Kidney (tissue), 14 donors: ENCODE measurements around the gene C18orf63. TPM values are rescaled to one million over a fixed set of nuclear protein-coding genes. Genes with fewer than 3 reads are reported as not detected.

ENCODE experiments used
- DNase-seq, 5 donors: peaks; one replicate each; pipeline ENCODE4 v3.0.0-alpha.2; 2013 to 2020
- FAIRE-seq: peaks from 2 replicates; lab custom pipeline; 2012; peaks lifted over from hg19 to GRCh38; lab: Jason Lieb, UNC
- H3K27ac ChIP-seq, 2 donors: one replicate each; pipeline ENCODE4 v1.7.0; 2013; ENCODE audit warnings: low read depth in 2 of 2, low read length in 2 of 2, inconsistent platforms in 1 of 2
- H3K27me3 ChIP-seq: one replicate; pipeline ENCODE4 v1.7.1; 2013; ENCODE audit warnings: low read length, inconsistent platforms; ENCODE audit not compliant: control insufficient read depth, insufficient read depth
- H3K36me3 ChIP-seq, 3 donors: one replicate each; pipeline versions ENCODE4 v1.7.0 to v1.7.1; 2013; ENCODE audit warnings: low read length in 3 of 3, control low read depth in 1 of 3, inconsistent platforms in 1 of 3; ENCODE audit not compliant: insufficient read depth in 3 of 3, control insufficient read depth in 2 of 3
- H3K4me1 ChIP-seq, 3 donors: one replicate each; pipeline versions ENCODE4 v1.7.0 to v1.7.1; 2013; ENCODE audit warnings: low read length in 3 of 3, inconsistent platforms in 1 of 3, low read depth in 1 of 3; ENCODE audit not compliant: control insufficient read depth in 2 of 3, insufficient read depth in 2 of 3
- H3K4me3 ChIP-seq, 3 donors: one replicate each; pipeline versions ENCODE4 v1.7.0 to v1.8.1; 2013; ENCODE audit warnings: low read length in 3 of 3, control low read depth in 1 of 3, inconsistent platforms in 1 of 3
- H3K9ac ChIP-seq, 3 donors: one replicate each; pipeline versions ENCODE4 v1.7.0 to v1.7.1; 2013; ENCODE audit warnings: low read length in 3 of 3, control low read depth in 1 of 3, inconsistent platforms in 1 of 3
- H3K9me3 ChIP-seq, 3 donors: one replicate each; pipeline versions ENCODE4 v1.7.0 to v1.7.1; 2013; ENCODE audit warnings: low read length in 3 of 3, control low read depth in 1 of 3, inconsistent platforms in 1 of 3; ENCODE audit not compliant: control insufficient read depth in 2 of 3, insufficient read depth in 1 of 3
- intact Hi-C: fragments of 100-400 bp; cut with DNase I; formaldehyde crosslinking; loops from one replicate; pipeline ENCODE4 v1.11.1; 2022
- polyA plus RNA-seq: library from polyadenylated mRNA; stranded (reverse); fragments of 350-450 nt; fragmentation: Illumina TruSeq; extraction: RNeasy Lipid Tissue Mini Kit (QIAGEN cat#74804); gene quantifications from one replicate; pipeline ENCODE4 v1.2.3, GENCODE V29; 2014; ENCODE audit warnings: low read depth, low replicate concordance; ENCODE audit not compliant: insufficient read depth
- total RNA-seq: library from RNA; stranded (reverse); fragmentation: NEBNext Ultra II Directional; extraction: Animal tissue kit (Norgen Biotek cat#: 25700); gene quantifications from one replicate; pipeline ENCODE4 v1.2.1, GENCODE V29; 2021
- TF ChIP-seq, protein P1 (sequence below): IDR thresholded peaks from 3 replicates; pipeline ENCODE4 v1.5.1; 2012; ENCODE audit warnings: mild to moderate bottlenecking, moderate library complexity, borderline replicate concordance; ENCODE audit not compliant: insufficient read depth; ENCODE audit errors: extremely low read depth
- donor health status: control.
- donor health status: control.
- donor health status: control.
- donor health status: control.
- donor health status: control.
- donor health status: DM: yes; HTN: yes; CAD: no.
- donor health status: Normal renal cell carcinoma (clear cell type).

C18orf63 gene
- total and polyA plus RNA-seq, 2 donors from 2014 or later: not detected

- Histone ChIP-seq H3K4me1 (no peaks in the 10 kb centered on the region), H3K27ac (no peak overlapping the region), H3K27me3 (no peaks in the 10 kb centered on the region), H3K9ac (no peak overlapping the region), H3K4me3 (no peak overlapping the region), H3K36me3 (no peaks in the 10 kb centered on the region), H3K9me3 (no peaks in the 10 kb centered on the region)
- FAIRE-seq: no peak
- TF ChIP-seq, protein P1, sequence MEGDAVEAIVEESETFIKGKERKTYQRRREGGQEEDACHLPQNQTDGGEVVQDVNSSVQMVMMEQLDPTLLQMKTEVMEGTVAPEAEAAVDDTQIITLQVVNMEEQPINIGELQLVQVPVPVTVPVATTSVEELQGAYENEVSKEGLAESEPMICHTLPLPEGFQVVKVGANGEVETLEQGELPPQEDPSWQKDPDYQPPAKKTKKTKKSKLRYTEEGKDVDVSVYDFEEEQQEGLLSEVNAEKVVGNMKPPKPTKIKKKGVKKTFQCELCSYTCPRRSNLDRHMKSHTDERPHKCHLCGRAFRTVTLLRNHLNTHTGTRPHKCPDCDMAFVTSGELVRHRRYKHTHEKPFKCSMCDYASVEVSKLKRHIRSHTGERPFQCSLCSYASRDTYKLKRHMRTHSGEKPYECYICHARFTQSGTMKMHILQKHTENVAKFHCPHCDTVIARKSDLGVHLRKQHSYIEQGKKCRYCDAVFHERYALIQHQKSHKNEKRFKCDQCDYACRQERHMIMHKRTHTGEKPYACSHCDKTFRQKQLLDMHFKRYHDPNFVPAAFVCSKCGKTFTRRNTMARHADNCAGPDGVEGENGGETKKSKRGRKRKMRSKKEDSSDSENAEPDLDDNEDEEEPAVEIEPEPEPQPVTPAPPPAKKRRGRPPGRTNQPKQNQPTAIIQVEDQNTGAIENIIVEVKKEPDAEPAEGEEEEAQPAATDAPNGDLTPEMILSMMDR: no peak
- intact Hi-C loops: loop anchor here (5.0 kb wide), 2 partner anchors 141 to 201 kb away; no protein-coding TSS in a partner anchor
- DNase-seq: peak in 1 of 5 donors; percentile 18
Observed at GRCh38 chr18:74351354-74351753, 35.7 kb downstream of the C18orf63 start.

DNA sequence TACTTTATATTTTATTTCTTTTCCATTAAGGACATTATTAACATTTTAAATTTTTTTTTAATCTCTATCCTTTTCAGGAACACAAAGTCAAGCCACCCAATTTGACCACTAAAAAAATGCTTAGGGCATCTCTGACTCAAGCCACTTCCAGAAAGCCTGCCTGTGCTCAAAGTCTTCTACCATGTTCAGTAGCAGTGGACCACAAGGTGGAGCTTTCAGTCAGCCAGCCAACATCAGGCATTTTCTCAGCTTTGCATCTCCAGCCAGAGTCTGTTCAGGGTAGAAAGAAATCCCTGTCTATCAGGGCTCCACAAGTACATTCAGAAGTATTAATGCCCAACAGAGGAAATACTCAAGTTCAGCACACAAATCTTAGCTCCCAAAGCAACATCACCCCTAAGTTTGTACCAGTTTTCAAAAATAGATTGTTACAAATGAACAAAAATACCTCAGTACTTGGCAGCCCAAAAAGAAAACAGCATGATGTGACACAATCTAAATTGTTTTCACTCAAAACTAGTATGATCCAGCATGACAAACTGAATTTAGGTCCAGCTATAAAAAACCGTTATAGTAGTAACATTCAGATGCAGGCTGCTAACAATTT, 37.6 kb downstream of the C18orf63 start:
- Histone ChIP-seq H3K27ac (no peak overlapping the region), H3K9me3 (no peaks in the 10 kb centered on the region), H3K4me3 (no peak overlapping the region), H3K9ac (no peak overlapping the region), H3K27me3 (no peaks in the 10 kb centered on the region), H3K4me1 (no peaks in the 10 kb centered on the region), H3K36me3 (no peaks in the 10 kb centered on the region)
- TF ChIP-seq, protein P1: peak; percentile 93
- intact Hi-C loops: loop anchor here (5.0 kb wide), 2 partner anchors 139 to 199 kb away; no protein-coding TSS in a partner anchor
- DNase-seq (peak in 4 of 5 donors; percentile 71 to 88 (median 80)), FAIRE-seq (peak; percentile 94)

DNA sequence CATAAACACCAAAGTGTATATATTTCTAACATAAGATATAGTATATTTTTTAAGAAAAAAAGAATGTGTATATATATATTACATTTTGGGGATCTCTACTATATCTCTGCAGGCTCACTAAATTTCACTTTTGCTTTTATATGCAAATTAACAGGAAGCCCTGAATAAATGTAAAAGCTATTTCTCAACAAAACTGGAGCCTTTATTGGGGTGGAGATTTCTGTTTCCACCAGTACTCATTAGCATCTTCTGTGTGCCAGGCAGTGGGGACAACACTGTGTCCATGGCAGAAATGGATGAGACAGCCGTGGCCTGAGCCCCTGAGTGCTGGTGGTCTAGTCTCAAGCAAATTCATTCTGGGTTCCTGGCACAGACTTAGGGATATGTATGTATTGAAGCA, 41.3 kb downstream of the C18orf63 start:
- H3K36me3 ChIP-seq: no peaks in the 10 kb centered on the region
- no peak overlapping the region for H3K4me3 ChIP-seq
- no peak overlapping the region for H3K27ac ChIP-seq
- FAIRE-seq (no peak), DNase-seq (no peak)
- no peaks in the 10 kb centered on the region for H3K4me1 ChIP-seq
- no peak overlapping the region for H3K9ac ChIP-seq
- intact Hi-C loops: no loop called here
- H3K9me3 ChIP-seq: no peaks in the 10 kb centered on the region
- no peaks in the 10 kb centered on the region for H3K27me3 ChIP-seq
- TF ChIP-seq, protein P1: no peak
